GM12872 (cell line): Measurements from ENCODE around the gene CELF1.

Experiments used
- CTCF ChIP-seq: IDR thresholded peaks from 3 replicates; pipeline ENCODE4 v1.5.1; 2011; ENCODE audit warnings: low read depth, mild to moderate bottlenecking, low read length, moderate library complexity; ENCODE audit not compliant: insufficient read depth

The CELF1 gene

GRCh38 chr11:47514825-47515647, 37.9 kb downstream of the CELF1 start:
- no peak for TF ChIP-seq CTCF

- TF ChIP-seq CTCF, result no peak
These were observed 40.2 kb downstream of the CELF1 start for GRCh38 chr11:47512701-47513100.

GRCh38 chr11:47511917-47512316, 41.0 kb downstream of the CELF1 start:
- no peak for TF ChIP-seq CTCF

GRCh38 chr11:47510209-47510608, 42.7 kb downstream of the CELF1 start:
- no peak for TF ChIP-seq CTCF

- TF ChIP-seq CTCF, result no peak
These were observed 43.8 kb downstream of the CELF1 start for GRCh38 chr11:47509077-47509536.

GRCh38 chr11:47508240-47508957, 44.5 kb downstream of the CELF1 start:
- no peak for TF ChIP-seq CTCF

- no peak for TF ChIP-seq CTCF
These were observed 45.2 kb downstream of the CELF1 start for GRCh38 chr11:47507563-47508239.
